ENCODE results near the gene DSE.

GRCh38 chr6:116408491-116408890 lies 37.7 kb downstream of the DSE start:
- no peak for TF ChIP-seq CTCF (conservative IDR thresholded peaks at IDR 0.05 in 1 of 2, IDR thresholded peaks at IDR 0.05 in 1 of 2; ENCODE audit: low read depth in 1 of 2, low read length in 2 of 2)
- TF ChIP-seq EZH2 (IDR thresholded peaks at IDR 0.05; ENCODE audit: low read length, missing control alignments) = no peak
